HL-60/S4 treated with phorbol 12-myristate 13-acetate at 8.2 ng/mL for 4 days and 3 days (cell line): ENCODE measurements around the gene LRCOL1.

ENCODE experiments used
- in situ Hi-C: fragments of 300-500 bp; cut with MboI; formaldehyde crosslinking; loops from 2 replicates; pipeline ENCODE4 v1.15.0; 2022; ENCODE audit warnings: low sequenced_read_pairs

LRCOL1 gene

GRCh38 chr12:132619386-132620112 lies 9.2 kb upstream of the LRCOL1 start:
- in situ Hi-C loops, result no loop called here

- in situ Hi-C loops, result no loop called here
Measured at GRCh38 chr12:132619071-132619385, 8.6 kb upstream of the LRCOL1 start.

- in situ Hi-C loops, result no loop called here
Measured at GRCh38 chr12:132618683-132619043, 8.3 kb upstream of the LRCOL1 start, which contains the start of gene P2RX2. Gene P2RX2, plus strand, starts transcription at chr12:132618776. Its CDS starts 41 bp downstream, at chr12:132618817.

- in situ Hi-C loops, result no loop called here
Measured at GRCh38 chr12:132617822-132618682, 7.7 kb upstream of the LRCOL1 start.

- in situ Hi-C loops, result no loop called here
Measured at GRCh38 chr12:132617135-132617701, 6.8 kb upstream of the LRCOL1 start.

- in situ Hi-C loops, result no loop called here
Measured at GRCh38 chr12:132615579-132616038, 5.2 kb upstream of the LRCOL1 start.

GRCh38 chr12:132614861-132615578 lies 4.6 kb upstream of the LRCOL1 start:
- in situ Hi-C loops, result no loop called here

- in situ Hi-C loops, result no loop called here
Measured at GRCh38 chr12:132614029-132614428, 3.6 kb upstream of the LRCOL1 start.

GRCh38 chr12:132611620-132612019 lies 1.2 kb upstream of the LRCOL1 start:
- in situ Hi-C loops, result no loop called here

- in situ Hi-C loops, result no loop called here
Measured at GRCh38 chr12:132610866-132611602, 652 bp upstream of the LRCOL1 start.

GRCh38 chr12:132608231-132609171 lies 1.9 kb downstream of the LRCOL1 start:
- in situ Hi-C loops, result no loop called here

GRCh38 chr12:132606927-132607326 lies 3.5 kb downstream of the LRCOL1 start:
- in situ Hi-C loops, result no loop called here

- in situ Hi-C loops, result no loop called here
Measured at GRCh38 chr12:132606466-132606865, 3.9 kb downstream of the LRCOL1 start.

GRCh38 chr12:132605892-132606291 lies 4.5 kb downstream of the LRCOL1 start:
- in situ Hi-C loops, result no loop called here

- in situ Hi-C loops, result no loop called here
Measured at GRCh38 chr12:132604668-132605441, 5.5 kb downstream of the LRCOL1 start.

- in situ Hi-C loops, result no loop called here
Measured at GRCh38 chr12:132604151-132604618, 6.2 kb downstream of the LRCOL1 start.

- in situ Hi-C loops, result no loop called here
Measured at GRCh38 chr12:132603240-132604150, 6.9 kb downstream of the LRCOL1 start.
